Fibroblast of the aortic adventitia (primary cell): ENCODE results near the gene VEGFB. TPM values are rescaled to one million over a fixed set of nuclear protein-coding genes. Genes with fewer than 3 reads are reported as not detected.

Experiments
- DNase-seq: peaks from one replicate; pipeline ENCODE4 v3.0.0-alpha.2; 2010; ENCODE audit warnings: low read depth
- H3K4me3 ChIP-seq: 2 replicates; pipeline ENCODE4 v1.5.1; 2011; ENCODE audit warnings: low read depth, mild to moderate bottlenecking, control low read depth, low read length, moderate library complexity
- total RNA-seq: library from RNA; depleted of rRNA; stranded (reverse); fragments of >200 nt; gene quantifications from 2 replicates; pipeline ENCODE4 v1.2.3, GENCODE V29; 2012; ENCODE audit warnings: low replicate concordance
- TF ChIP-seq, protein P1 (sequence below): IDR thresholded peaks from 2 replicates; pipeline ENCODE4 v1.5.1; 2011; ENCODE audit warnings: mild to moderate bottlenecking, low read length, control low read depth, inconsistent platforms; ENCODE audit not compliant: insufficient read depth

The VEGFB gene
- total RNA-seq, 1 donor = 37.5 TPM

- no peak for DNase-seq
- H3K4me3 ChIP-seq = peak overlapping the region; percentile 76
- TF ChIP-seq, protein P1, sequence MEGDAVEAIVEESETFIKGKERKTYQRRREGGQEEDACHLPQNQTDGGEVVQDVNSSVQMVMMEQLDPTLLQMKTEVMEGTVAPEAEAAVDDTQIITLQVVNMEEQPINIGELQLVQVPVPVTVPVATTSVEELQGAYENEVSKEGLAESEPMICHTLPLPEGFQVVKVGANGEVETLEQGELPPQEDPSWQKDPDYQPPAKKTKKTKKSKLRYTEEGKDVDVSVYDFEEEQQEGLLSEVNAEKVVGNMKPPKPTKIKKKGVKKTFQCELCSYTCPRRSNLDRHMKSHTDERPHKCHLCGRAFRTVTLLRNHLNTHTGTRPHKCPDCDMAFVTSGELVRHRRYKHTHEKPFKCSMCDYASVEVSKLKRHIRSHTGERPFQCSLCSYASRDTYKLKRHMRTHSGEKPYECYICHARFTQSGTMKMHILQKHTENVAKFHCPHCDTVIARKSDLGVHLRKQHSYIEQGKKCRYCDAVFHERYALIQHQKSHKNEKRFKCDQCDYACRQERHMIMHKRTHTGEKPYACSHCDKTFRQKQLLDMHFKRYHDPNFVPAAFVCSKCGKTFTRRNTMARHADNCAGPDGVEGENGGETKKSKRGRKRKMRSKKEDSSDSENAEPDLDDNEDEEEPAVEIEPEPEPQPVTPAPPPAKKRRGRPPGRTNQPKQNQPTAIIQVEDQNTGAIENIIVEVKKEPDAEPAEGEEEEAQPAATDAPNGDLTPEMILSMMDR = no peak
Measured at GRCh38 chr11:64230985-64231365, 3.4 kb upstream of the VEGFB start.

- H3K4me3 ChIP-seq = no peak overlapping the region
- TF ChIP-seq, protein P1 = no peak
- no peak for DNase-seq
Measured at GRCh38 chr11:64231546-64231945, 2.8 kb upstream of the VEGFB start.

DNA sequence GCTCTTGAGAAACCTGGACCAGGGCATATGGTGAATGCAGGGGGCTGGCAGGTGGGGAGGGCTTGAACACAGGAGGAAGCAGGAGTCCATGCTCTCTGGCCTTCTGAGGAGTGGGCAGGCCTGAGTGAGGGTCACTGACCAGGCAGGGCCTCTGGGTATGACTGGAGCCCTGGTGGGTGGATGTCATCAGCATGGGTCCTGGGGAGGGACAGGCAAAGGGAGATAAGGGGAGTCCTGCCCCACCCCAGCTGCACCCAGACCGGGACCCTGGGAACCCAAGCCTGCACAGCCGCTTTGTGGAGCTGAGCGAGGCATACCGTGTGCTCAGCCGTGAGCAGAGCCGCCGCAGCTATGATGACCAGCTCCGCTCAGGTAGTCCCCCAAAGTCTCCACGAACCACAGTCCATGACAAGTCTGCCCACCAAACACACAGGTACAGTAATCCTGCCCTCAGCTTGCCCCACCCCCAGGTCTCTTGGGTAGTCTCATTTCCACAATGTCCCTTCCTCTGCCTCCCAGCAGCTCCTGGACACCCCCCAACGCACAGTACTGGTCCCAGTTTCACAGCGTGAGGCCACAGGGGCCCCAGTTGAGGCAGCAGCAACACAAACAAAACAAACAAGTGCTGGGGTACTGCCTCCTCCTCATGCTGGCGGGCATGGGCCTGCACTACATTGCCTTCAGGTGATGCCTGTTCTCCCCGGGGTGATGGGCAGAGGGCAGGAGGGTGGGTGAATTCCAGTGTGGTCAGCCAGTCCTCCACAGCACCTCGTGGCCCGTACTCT lies 2.0 kb upstream of the VEGFB start:
- DNase-seq = no peak
- H3K4me3 ChIP-seq = no peak overlapping the region
- TF ChIP-seq, protein P1 = no peak

- DNase-seq = no peak
- TF ChIP-seq, protein P1 = no peak
- no peak overlapping the region for H3K4me3 ChIP-seq
Measured at GRCh38 chr11:64232967-64233315, 1.4 kb upstream of the VEGFB start.

GRCh38 chr11:64234647-64235379 lies 429 bp downstream of the VEGFB start:
- no peak for DNase-seq
- H3K4me3 ChIP-seq = peak overlapping the region; percentile 80
- TF ChIP-seq, protein P1 = no peak

- DNase-seq = no peak
- TF ChIP-seq, protein P1 = no peak
- peak overlapping the region; percentile 80 for H3K4me3 ChIP-seq
Measured at GRCh38 chr11:64235437-64236161, 1.2 kb downstream of the VEGFB start.
